H1 (cell line): ENCODE results near the gene OR2A25. TPM values are rescaled to one million over a fixed set of nuclear protein-coding genes. Genes with fewer than 3 reads are reported as not detected.

Experiments used
- CTCF ChIA-PET: fragments of 300-600 bp; sonication (Branson Sonifier 250); formaldehyde crosslinking; loops from one replicate; lab custom pipeline; 2021; ENCODE audit not compliant: partially characterized antibody; lab: Charles Lee
- POLR2A ChIA-PET: fragments of 300-600 bp; sonication (Branson Sonifier 250); formaldehyde crosslinking; loops from one replicate; lab custom pipeline; 2021; ENCODE audit warnings: inconsistent platforms; ENCODE audit not compliant: partially characterized antibody; lab: Charles Lee
- DNase-seq, 2 experiments: peaks; one replicate each; pipeline versions ENCODE4 v3.0.0 to v3.0.0-alpha.2; 2010 to 2022; ENCODE audit warnings: low spot score in 2 of 2, low read depth in 1 of 2, mixed read lengths in 1 of 2
- FAIRE-seq: peaks from 2 replicates; lab custom pipeline; 2011; peaks lifted over from hg19 to GRCh38; lab: Jason Lieb, UNC
- H2AFZ ChIP-seq: 2 replicates; pipeline ENCODE4 v1.8.1; 2012; ENCODE audit warnings: low read length, inconsistent platforms
- H2AK5ac ChIP-seq: 2 replicates; pipeline ENCODE4 v1.6.1; 2013; ENCODE audit warnings: low read depth, low read length
- H2BK120ac ChIP-seq: replicated peaks from 2 replicates; pipeline ENCODE3; 2013; ENCODE audit warnings: low read depth, low read length, inconsistent platforms
- H2BK12ac ChIP-seq: 2 replicates; pipeline ENCODE4 v1.6.1; 2013; ENCODE audit warnings: low read depth, low read length
- H2BK15ac ChIP-seq: 2 replicates; pipeline ENCODE4 v1.6.1; 2013; ENCODE audit warnings: low read length
- H2BK20ac ChIP-seq: 2 replicates; pipeline ENCODE4 v1.6.1; 2013; ENCODE audit warnings: low read length
- H2BK5ac ChIP-seq: 2 replicates; pipeline ENCODE4 v1.6.1; 2013; ENCODE audit warnings: low read depth, low read length
- H3K14ac ChIP-seq: 2 replicates; pipeline ENCODE4 v1.6.1; 2013; ENCODE audit warnings: inconsistent platforms; ENCODE audit not compliant: insufficient read length
- H3K18ac ChIP-seq: 2 replicates; pipeline ENCODE4 v1.6.1; 2013; ENCODE audit warnings: low read length; ENCODE audit errors: extremely low read depth
- H3K23ac ChIP-seq: 2 replicates; pipeline ENCODE4 v1.6.1; 2013; ENCODE audit warnings: inconsistent platforms; ENCODE audit not compliant: insufficient read length
- H3K23me2 ChIP-seq: 2 replicates; pipeline ENCODE4 v1.6.1; 2013; ENCODE audit warnings: low read depth, low read length
- H3K27ac ChIP-seq: 2 replicates; pipeline ENCODE4 v1.6.1; 2011; ENCODE audit warnings: low read depth, low read length, inconsistent platforms
- H3K27me3 ChIP-seq, 4 experiments: replicated peaks in 1 of 4; 1 replicate in 1 of 4; 2 replicates in 3 of 4; pipeline versions ENCODE4 v1.6.1 to v1.8.1; 2011 to 2013; ENCODE audit warnings: low read length in 3 of 4, mild to moderate bottlenecking in 3 of 4, inconsistent platforms in 2 of 4, mixed read lengths in 2 of 4, moderate library complexity in 1 of 4; ENCODE audit not compliant: control insufficient read depth in 3 of 4, insufficient read depth in 3 of 4; ENCODE audit errors: extremely low read depth in 1 of 4
- H3K36me3 ChIP-seq, 4 experiments: 2 replicates each; pipeline versions ENCODE4 v1.6.1 to v1.8.1; 2011 to 2013; ENCODE audit warnings: mild to moderate bottlenecking in 4 of 4, low read length in 3 of 4, moderate library complexity in 2 of 4, control low read depth in 1 of 4, inconsistent platforms in 1 of 4; ENCODE audit not compliant: insufficient read depth in 4 of 4, control insufficient read depth in 2 of 4
- H3K4ac ChIP-seq: replicated peaks from 2 replicates; pipeline ENCODE3; 2013; ENCODE audit warnings: low read length, low read depth, mixed read lengths, inconsistent platforms; ENCODE audit not compliant: insufficient read length
- H3K4me1 ChIP-seq, 4 experiments: replicated peaks in 1 of 4; 1 replicate in 1 of 4; 2 replicates in 3 of 4; pipeline versions ENCODE4 v1.6.1 to v1.8.1; 2011 to 2013; ENCODE audit warnings: low read length in 3 of 4, inconsistent platforms in 2 of 4, mixed read lengths in 1 of 4; ENCODE audit not compliant: insufficient read depth in 4 of 4, control insufficient read depth in 3 of 4
- H3K4me2 ChIP-seq, 2 experiments: 2 replicates each; pipeline versions ENCODE4 v1.6.1 to v1.8.1; 2011 to 2013; ENCODE audit warnings: low read depth in 2 of 2, low read length in 2 of 2, control low read depth in 1 of 2, inconsistent platforms in 1 of 2, mild to moderate bottlenecking in 1 of 2; ENCODE audit not compliant: insufficient read depth in 1 of 2
- H3K4me3 ChIP-seq, 4 experiments: fragments of 200-600, 300-600 bp in 1 of 4; sonication (generic), shearing (Covaris generic), sonication (Bioruptor Twin) in 1 of 4; 2 replicates each; pipeline versions ENCODE4 v1.5.1 to v1.8.1; 2011 to 2016; ENCODE audit warnings: low read length in 4 of 4, low read depth in 3 of 4, control low read depth in 2 of 4, inconsistent platforms in 2 of 4, mild to moderate bottlenecking in 2 of 4, mixed read lengths in 1 of 4, moderate library complexity in 1 of 4; ENCODE audit not compliant: insufficient read depth in 2 of 4; ENCODE audit errors: extremely low read depth in 1 of 4
- H3K56ac ChIP-seq: replicated peaks from 2 replicates; pipeline ENCODE3; 2013; ENCODE audit warnings: low read depth, mild to moderate bottlenecking, mixed read lengths, low read length, inconsistent platforms; ENCODE audit not compliant: insufficient read length
- H3K79me1 ChIP-seq: 2 replicates; pipeline ENCODE4 v1.6.1; 2013; ENCODE audit warnings: low read depth, low read length, control low read depth
- H3K79me2 ChIP-seq, 2 experiments: 2 replicates each; pipeline versions ENCODE4 v1.6.1 to v1.8.1; 2012 to 2013; ENCODE audit warnings: low read length in 2 of 2, mild to moderate bottlenecking in 2 of 2, inconsistent platforms in 1 of 2; ENCODE audit not compliant: insufficient read depth in 2 of 2, control insufficient read depth in 1 of 2
- H3K9ac ChIP-seq, 4 experiments: replicated peaks in 1 of 4; 1 replicate in 1 of 4; 2 replicates in 3 of 4; pipeline versions ENCODE4 v1.6.1 to v1.8.1; 2011 to 2013; ENCODE audit warnings: low read depth in 3 of 4, low read length in 3 of 4, control low read depth in 2 of 4, mild to moderate bottlenecking in 2 of 4, moderate library complexity in 2 of 4, inconsistent platforms in 1 of 4; ENCODE audit errors: extremely low read depth in 1 of 4
- H3K9me3 ChIP-seq, 2 experiments: 2 replicates each; pipeline versions ENCODE4 v1.6.1 to v1.8.1; 2012 to 2013; ENCODE audit warnings: mild to moderate bottlenecking in 2 of 2, moderate library complexity in 2 of 2, control low read depth in 1 of 2, inconsistent platforms in 1 of 2, low read depth in 1 of 2, low read length in 1 of 2, mixed read lengths in 1 of 2; ENCODE audit not compliant: insufficient read depth in 2 of 2
- H4K20me1 ChIP-seq, 2 experiments: replicated peaks in 1 of 2; 2 replicates each; pipeline versions ENCODE3 to v1.8.1; 2011 to 2013; ENCODE audit warnings: inconsistent platforms in 2 of 2, low read length in 2 of 2, mild to moderate bottlenecking in 1 of 2; ENCODE audit not compliant: insufficient read depth in 2 of 2, control insufficient read depth in 1 of 2
- H4K5ac ChIP-seq: 2 replicates; pipeline ENCODE4 v1.6.1; 2013; ENCODE audit warnings: low read length, low read depth, mixed read lengths, inconsistent platforms; ENCODE audit not compliant: insufficient read length
- H4K8ac ChIP-seq: 2 replicates; pipeline ENCODE4 v1.8.0; 2013; ENCODE audit warnings: mild to moderate bottlenecking, moderate library complexity, low read length, inconsistent platforms; ENCODE audit not compliant: insufficient read depth; ENCODE audit errors: extremely low read depth
- H4K91ac ChIP-seq: replicated peaks from 2 replicates; pipeline ENCODE3; 2013; ENCODE audit warnings: low read length, mixed read lengths, inconsistent platforms; ENCODE audit not compliant: insufficient read length
- POLR2A ChIP-seq, 2 experiments: IDR thresholded peaks; 1 replicate in 1 of 2; 2 replicates in 1 of 2; pipeline ENCODE4 v1.6.1; 2011; ENCODE audit warnings: low read depth in 2 of 2, low read length in 2 of 2, mild to moderate bottlenecking in 2 of 2; ENCODE audit errors: control extremely low read depth in 1 of 2
- polyA plus RNA-seq, 7 experiments: library from polyadenylated mRNA; depleted of rRNA in 3 of 7; stranded (reverse) in 5 of 7; unstranded in 2 of 7; fragments of >200 nt in 5 of 7; fragments of 200-250 nt in 2 of 7; gene quantifications; 1 replicate in 5 of 7; 2 replicates in 1 of 7; 4 replicates in 1 of 7; pipeline versions ENCODE4 v1.2.1 to v1.2.3, GENCODE V29; 2011 to 2013; ENCODE audit warnings: missing spikeins in 2 of 7, mixed read lengths in 2 of 7
- total RNA-seq: library from RNA; stranded (reverse); fragmentation: NEBNext Ultra II Directional; extraction: Animal tissue kit (Norgen Biotek cat#: 25700); gene quantifications from 2 replicates; pipeline ENCODE4 v1.2.1, GENCODE V29; 2021

The OR2A25 gene
- total and polyA plus RNA-seq, 2 of the 8 experiments (the other 6 are each of a cell fraction or from before 2014, with no cell fraction given): not detected

DNA sequence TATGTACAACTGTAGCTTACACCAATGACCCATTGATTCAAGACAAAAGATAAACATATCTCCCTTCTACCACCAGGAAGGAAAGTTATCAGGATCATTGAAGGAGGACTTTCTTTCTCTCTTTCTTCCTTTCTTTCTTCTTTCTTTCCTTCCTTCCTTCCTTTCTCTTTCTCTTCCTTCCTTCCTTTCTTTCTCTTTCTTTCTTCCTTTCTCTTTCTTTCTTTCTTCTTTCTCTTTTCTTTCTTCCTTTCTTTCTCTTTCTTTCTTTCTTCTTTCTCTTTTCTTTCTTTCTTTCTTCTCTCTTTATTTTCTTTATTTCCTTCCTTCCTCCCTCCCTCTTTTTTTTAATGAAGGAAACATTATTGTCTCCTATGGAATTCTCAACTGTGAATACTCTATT lies 29.2 kb downstream of the OR2A25 start:
- Histone ChIP-seq H3K23ac (no peak overlapping the region), H3K9ac (no peak overlapping the region), H3K79me1 (no peaks in the 10 kb centered on the region), H2BK20ac (no peak overlapping the region), H3K23me2 (no peaks in the 10 kb centered on the region), H2BK15ac (no peak overlapping the region), H3K27ac (no peak overlapping the region), H4K5ac (no peak overlapping the region), H2AK5ac (no peak overlapping the region), H4K91ac (no peak overlapping the region), H4K20me1 (no peaks in the 10 kb centered on the region), H3K18ac (no peak overlapping the region), H2BK120ac (no peak overlapping the region), H3K27me3 (no peaks in the 10 kb centered on the region), H2BK12ac (no peak overlapping the region), H3K79me2 (no peaks in the 10 kb centered on the region), H2AFZ (no peak overlapping the region), H2BK5ac (no peak overlapping the region), H3K4me1 (no peaks in the 10 kb centered on the region), H3K4me3 (no peak overlapping the region), H3K9me3 (no peaks in the 10 kb centered on the region), H3K4me2 (no peak overlapping the region), H3K56ac (no peak overlapping the region), H4K8ac (no peak overlapping the region), H3K4ac (no peak overlapping the region), H3K36me3 (no peaks in the 10 kb centered on the region), H3K14ac (no peak overlapping the region)
- FAIRE-seq: no peak
- ChIA-PET CTCF (interaction anchor here (0.6 kb wide), 1 partner anchor 18 kb away, joined by 3 read pairs; no protein-coding TSS in a partner anchor), POLR2A (no interaction called here)
- no peak for TF ChIP-seq POLR2A (IDR thresholded peaks at IDR 0.05; ENCODE audit: control extremely low read depth in 1 of 2, low read depth in 2 of 2, low read length in 2 of 2)
- no peak for DNase-seq
